HUES6 (cell line): Measurements from ENCODE around the gene P2RX3.

Experiments used
- H3K27ac ChIP-seq: 2 replicates; pipeline ENCODE4 v1.7.0; 2013; ENCODE audit warnings: low read depth, mild to moderate bottlenecking, low read length, inconsistent platforms
- H3K27me3 ChIP-seq: 2 replicates; pipeline ENCODE4 v1.6.1; 2013; ENCODE audit warnings: low read length; ENCODE audit not compliant: control insufficient read depth, insufficient read depth
- H3K36me3 ChIP-seq: 2 replicates; pipeline ENCODE4 v1.6.1; 2013; ENCODE audit warnings: low read length; ENCODE audit not compliant: control insufficient read depth, insufficient read depth
- H3K4me1 ChIP-seq: 2 replicates; pipeline ENCODE4 v1.6.1; 2013; ENCODE audit warnings: low read length; ENCODE audit not compliant: control insufficient read depth, insufficient read depth
- H3K4me3 ChIP-seq: 2 replicates; pipeline ENCODE4 v1.5.1; 2013; ENCODE audit warnings: low read depth, low read length
- H3K9ac ChIP-seq: one replicate; pipeline ENCODE4 v1.6.1; 2013; ENCODE audit warnings: mild to moderate bottlenecking, low read length
- H3K9me3 ChIP-seq: 2 replicates; pipeline ENCODE4 v1.6.1; 2013; ENCODE audit warnings: low read depth, low read length; ENCODE audit not compliant: control insufficient read depth, insufficient read depth

Gene P2RX3

DNA sequence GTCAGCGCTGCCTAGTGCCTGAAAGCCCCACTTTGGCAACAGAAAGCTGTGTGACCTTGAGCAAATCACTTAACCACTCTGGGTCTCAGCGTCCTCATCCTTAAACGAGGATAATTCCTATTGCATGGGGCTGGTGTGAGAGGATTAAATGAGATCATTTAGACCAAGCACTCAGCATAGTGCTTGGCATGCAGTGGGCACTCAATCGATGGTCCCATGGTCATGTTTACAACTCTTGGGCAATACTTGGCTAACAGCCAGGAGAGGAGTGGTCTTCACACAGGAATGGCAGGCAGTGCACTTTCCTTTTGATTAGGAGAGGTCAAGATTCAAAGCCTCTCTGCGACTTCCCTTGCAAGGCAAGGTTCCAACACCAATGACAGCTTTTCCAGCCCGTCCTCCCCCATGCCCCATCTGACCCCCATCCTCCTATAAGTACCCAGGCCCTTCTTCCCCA is 27.5 kb upstream of the P2RX3 start:
- peaks cover 79% of the 10 kb centered on the region for H3K36me3 ChIP-seq

DNA sequence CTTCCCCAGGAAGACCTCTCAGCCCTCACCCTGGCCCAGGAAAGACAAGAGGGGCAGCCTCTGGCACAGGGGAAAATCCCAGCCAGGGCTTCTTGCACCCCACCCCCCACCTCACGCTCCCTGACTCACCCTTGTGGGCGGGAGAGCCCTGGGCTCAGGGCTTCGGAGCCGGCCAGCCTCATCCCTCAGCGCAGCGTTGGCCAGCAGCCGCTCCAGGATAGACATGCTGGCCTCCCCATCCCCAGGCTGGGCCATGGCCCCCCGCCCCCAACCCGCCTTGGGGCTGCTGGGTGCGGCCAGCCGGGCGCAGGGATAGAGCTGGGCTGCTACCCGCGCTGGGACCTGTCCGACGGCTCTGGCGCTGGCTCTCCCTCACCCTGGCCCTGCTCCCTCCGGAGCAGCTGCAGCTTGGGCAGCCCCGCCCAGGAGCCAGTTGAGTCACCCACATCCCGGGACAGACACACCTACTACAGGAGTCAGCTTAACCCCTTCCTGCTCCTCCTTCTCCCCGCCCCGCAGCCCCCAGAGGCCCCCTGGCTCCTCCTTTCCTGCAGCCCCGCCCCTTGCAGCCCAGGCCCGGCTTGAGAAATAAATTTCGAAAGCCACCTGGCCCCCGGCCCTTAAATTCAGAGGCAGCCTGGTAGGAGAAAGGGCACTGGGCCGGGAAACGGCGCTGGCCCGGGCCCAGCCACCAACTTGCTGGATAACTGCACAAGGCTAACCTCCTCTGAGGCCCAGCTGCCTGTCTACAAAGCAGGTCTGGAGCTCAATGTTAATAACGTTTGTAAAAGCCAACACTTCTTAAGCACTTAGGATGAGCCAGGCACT is 26.8 kb upstream of the P2RX3 start:
- peak overlapping the region; percentile 53 for H3K4me3 ChIP-seq
- H3K9ac ChIP-seq: peak overlapping the region; percentile 64
- H3K36me3 ChIP-seq: peaks cover 85% of the 10 kb centered on the region

More for the DNA sequence above, 27.5 kb upstream of the P2RX3 start:
- 0 out of 2 replicates have a peak overlapping the region, but pooled peaks have one; percentile 43 for H3K27ac ChIP-seq
- H3K4me3 ChIP-seq: peak overlapping the region; percentile 53
- H3K4me1 ChIP-seq: peaks cover 55% of the 10 kb centered on the region
- no peaks in the 10 kb centered on the region for H3K27me3 ChIP-seq
- peak overlapping the region; percentile 64 for H3K9ac ChIP-seq
- H3K9me3 ChIP-seq: no peaks in the 10 kb centered on the region

DNA sequence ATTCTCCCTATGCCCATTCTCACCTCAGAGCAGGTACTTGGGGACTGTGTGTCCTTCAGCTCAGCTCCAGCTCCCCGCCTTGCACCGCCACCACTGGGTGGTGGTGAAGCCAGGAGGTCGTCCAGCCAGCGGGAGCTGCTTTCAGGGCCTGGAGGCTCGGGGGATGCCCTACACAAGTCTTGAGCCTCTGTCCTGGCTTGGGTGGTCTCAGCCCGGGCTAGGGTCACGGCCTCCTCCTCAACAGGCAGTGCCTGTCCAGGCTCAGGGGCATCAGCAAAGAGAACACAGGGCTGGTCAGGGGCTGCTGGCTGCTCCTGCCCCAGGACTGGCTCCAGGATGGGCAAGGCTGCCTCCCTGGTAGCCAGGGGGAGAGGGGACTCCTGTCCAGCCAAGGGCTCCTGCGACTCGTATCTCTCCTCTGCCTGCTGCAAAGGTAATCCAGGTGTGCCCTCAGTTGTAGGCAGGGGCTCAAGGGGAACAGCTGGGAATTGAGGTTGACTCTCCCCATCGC is 25.6 kb upstream of the P2RX3 start:
- no peak overlapping the region for H3K27ac ChIP-seq
- H3K9me3 ChIP-seq: no peaks in the 10 kb centered on the region
- H3K4me3 ChIP-seq: no peak overlapping the region
- H3K9ac ChIP-seq: no peak overlapping the region
- H3K4me1 ChIP-seq: peaks cover 61% of the 10 kb centered on the region
- no peaks in the 10 kb centered on the region for H3K27me3 ChIP-seq
- H3K36me3 ChIP-seq: peaks cover 90% of the 10 kb centered on the region

More for the DNA sequence above, 26.8 kb upstream of the P2RX3 start:
- H3K4me1 ChIP-seq: peaks cover 62% of the 10 kb centered on the region
- H3K9me3 ChIP-seq: no peaks in the 10 kb centered on the region
- H3K27ac ChIP-seq: 0 out of 2 replicates have a peak overlapping the region, but pooled peaks have one; percentile 43
- no peaks in the 10 kb centered on the region for H3K27me3 ChIP-seq

DNA sequence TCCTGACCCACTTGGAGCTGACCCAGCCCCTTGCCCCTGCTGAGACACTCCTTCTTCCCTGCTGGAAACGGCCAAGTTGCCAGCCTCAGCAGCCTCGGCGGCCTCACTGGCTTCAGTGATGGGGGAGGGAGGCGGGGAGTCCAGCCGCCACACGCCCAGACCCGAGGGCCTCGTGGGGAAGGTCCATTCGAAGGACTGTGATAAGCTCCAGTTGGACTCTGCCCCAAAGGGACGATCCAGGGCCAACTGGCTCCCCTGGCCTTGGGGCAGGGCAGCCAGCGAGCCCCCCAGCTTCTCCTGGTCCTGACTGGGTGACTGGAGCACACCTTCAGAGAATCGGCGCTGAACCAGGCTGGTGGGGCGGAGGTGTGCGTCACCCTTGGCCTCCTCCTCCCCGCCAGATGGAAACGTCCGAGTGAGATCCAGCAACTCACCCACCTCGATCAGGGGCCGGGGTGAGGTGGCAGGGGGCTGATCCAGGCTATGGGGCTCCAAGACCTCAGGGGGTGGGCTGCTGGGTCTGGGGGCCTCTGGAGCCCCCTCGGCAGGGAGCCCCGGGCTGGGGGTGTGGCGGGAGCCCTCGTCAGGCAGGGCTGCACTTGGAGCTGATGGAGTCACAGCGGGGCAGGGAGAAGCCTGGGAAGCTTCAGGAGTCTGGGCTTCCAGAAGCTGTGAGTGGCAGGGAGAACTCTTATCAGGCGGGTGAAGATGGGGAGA is 24.9 kb upstream of the P2RX3 start:
- H3K9ac ChIP-seq: no peak overlapping the region
- H3K4me3 ChIP-seq: no peak overlapping the region

DNA sequence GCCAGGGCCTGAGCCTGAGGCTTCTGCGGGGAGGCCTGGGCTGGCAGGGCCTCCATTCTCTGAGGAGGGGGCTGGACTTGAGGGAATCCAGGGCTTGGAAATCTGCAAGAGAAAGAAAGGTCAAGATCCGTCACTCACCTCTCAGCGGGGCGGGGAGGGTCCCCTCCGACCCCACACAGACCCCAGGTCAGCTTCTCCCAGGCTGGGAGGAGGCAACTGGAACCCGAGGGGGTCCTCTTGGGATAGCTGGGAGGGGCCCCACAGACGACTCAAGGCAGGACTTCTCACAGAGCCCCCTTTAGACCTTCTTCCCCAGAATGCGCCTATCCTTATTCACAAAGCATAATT is 24.4 kb upstream of the P2RX3 start:
- H3K27me3 ChIP-seq: no peaks in the 10 kb centered on the region
- H3K4me3 ChIP-seq: no peak overlapping the region
- no peak overlapping the region for H3K9ac ChIP-seq
- H3K4me1 ChIP-seq: peaks cover 66% of the 10 kb centered on the region
- no peaks in the 10 kb centered on the region for H3K9me3 ChIP-seq
- no peak overlapping the region for H3K27ac ChIP-seq
- peaks cover 89% of the 10 kb centered on the region for H3K36me3 ChIP-seq

More for the DNA sequence above, 24.9 kb upstream of the P2RX3 start:
- Histone ChIP-seq H3K9me3 (no peaks in the 10 kb centered on the region), H3K27me3 (no peaks in the 10 kb centered on the region), H3K36me3 (peaks cover 90% of the 10 kb centered on the region), H3K4me1 (peaks cover 62% of the 10 kb centered on the region), H3K27ac (no peak overlapping the region)

DNA sequence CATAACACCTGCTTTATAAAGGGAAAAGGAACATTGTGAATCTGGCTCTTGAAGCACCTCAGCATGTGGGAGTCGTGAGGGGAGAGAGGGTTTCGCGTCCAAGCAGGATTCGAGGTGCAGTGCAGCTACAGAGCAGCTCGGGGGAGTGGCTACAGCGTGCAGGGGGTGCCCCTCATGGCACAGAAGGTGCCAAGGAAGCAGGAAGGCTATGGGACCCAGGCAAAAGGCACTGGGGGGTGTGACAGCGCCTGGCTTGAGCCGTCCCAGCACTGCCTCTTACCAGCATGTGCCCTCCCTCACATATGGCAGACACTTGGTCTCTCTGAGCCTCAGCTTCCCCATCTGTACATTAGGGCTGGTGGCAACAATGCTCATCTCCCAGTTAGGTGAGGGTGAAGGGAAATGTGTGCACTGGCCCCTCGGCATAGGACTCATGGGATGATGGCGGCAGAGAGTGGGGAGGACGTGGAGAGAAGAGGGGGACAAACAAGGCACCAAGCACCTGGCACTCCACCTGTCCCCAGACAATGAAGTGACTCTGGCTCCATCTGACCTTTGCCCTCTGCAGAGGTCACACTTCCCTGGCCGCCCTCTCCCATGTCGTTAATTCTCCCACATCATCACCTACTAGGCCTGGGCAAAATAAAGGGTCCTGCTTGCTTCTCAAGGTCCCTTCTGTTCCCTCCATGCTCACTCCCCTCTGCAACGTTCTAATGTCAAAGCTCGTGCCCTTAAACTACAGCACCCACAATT is 23.8 kb upstream of the P2RX3 start:
- no peak overlapping the region for H3K27ac ChIP-seq

DNA sequence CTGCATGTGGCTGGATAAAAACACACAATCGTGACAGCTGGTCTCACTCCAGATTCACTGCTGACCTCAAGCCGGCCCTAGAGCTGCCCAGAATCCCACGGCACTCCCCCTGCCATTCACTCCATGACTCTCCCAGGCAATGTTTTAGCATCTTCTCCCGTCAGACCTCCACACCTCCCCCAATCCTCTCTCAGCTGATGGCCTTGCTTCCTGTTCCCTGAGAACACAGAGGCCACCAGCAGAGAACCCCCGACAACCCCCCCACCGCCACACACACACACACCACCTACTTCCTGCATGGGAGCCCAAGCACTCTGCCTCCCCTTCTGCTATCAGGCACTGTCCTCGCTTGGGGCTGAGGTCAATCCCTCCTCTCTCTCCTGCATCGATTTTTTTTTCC is 22.7 kb upstream of the P2RX3 start:
- Histone ChIP-seq H3K9ac (no peak overlapping the region), H3K4me3 (peak overlapping the region; percentile 14; the same call in 1 of the 2 replicates), H3K4me1 (peaks cover 65% of the 10 kb centered on the region), H3K9me3 (no peaks in the 10 kb centered on the region), H3K36me3 (peaks cover 84% of the 10 kb centered on the region), H3K27ac (no peak overlapping the region), H3K27me3 (no peaks in the 10 kb centered on the region)

More for the DNA sequence above, 23.8 kb upstream of the P2RX3 start:
- Histone ChIP-seq H3K27me3 (no peaks in the 10 kb centered on the region), H3K4me3 (no peak overlapping the region), H3K9me3 (no peaks in the 10 kb centered on the region), H3K4me1 (peaks cover 66% of the 10 kb centered on the region), H3K36me3 (peaks cover 87% of the 10 kb centered on the region), H3K9ac (no peak overlapping the region)

DNA sequence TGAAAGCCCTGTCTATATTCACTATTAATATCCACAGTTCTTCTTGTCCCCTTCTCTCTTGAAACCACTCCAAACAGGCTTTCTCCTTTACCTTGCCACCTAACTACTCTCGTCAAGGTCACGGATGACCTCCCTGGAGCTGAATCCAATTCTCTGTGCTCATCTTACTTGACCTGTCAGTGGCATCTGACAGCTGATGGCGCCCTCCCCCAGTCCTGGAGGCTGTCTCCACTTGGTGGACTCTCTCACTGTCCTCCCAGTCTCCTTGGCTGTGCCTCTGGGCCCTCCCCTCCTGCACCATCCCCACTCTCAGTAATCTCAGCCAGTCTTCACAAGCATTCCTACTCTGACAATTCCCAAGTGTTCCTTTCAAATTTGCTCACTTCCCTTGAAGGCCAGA is 22.1 kb upstream of the P2RX3 start:
- Histone ChIP-seq H3K27me3 (no peaks in the 10 kb centered on the region), H3K4me1 (peaks cover 60% of the 10 kb centered on the region), H3K27ac (no peak overlapping the region), H3K36me3 (peaks cover 87% of the 10 kb centered on the region), H3K4me3 (no peak overlapping the region), H3K9ac (no peak overlapping the region), H3K9me3 (no peaks in the 10 kb centered on the region)

DNA sequence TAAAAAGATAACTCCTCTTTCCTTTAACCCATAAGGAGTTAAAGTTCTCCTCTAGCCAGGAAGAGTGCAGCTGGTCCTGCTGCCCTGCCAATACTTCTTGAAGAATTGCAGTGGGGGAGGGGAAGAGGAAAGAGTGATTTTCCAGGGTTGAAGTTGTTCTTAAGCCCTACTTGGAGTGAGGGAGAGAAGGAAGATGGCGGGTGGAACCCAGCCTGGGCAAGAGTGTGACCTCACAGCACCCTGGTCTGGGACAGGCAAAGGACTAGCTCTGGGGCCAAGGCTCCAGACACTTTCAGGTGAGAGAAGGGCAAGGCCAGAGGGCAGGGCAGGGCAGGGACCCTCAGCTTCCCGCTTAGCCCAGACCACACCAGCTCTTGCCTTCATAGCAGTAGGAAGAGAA is 20.0 kb upstream of the P2RX3 start:
- no peaks in the 10 kb centered on the region for H3K9me3 ChIP-seq
- H3K27me3 ChIP-seq: no peaks in the 10 kb centered on the region
- no peak overlapping the region for H3K4me3 ChIP-seq
- H3K4me1 ChIP-seq: peaks cover 60% of the 10 kb centered on the region
- no peak overlapping the region for H3K9ac ChIP-seq
- peaks cover 80% of the 10 kb centered on the region for H3K36me3 ChIP-seq
- no peak overlapping the region for H3K27ac ChIP-seq

DNA sequence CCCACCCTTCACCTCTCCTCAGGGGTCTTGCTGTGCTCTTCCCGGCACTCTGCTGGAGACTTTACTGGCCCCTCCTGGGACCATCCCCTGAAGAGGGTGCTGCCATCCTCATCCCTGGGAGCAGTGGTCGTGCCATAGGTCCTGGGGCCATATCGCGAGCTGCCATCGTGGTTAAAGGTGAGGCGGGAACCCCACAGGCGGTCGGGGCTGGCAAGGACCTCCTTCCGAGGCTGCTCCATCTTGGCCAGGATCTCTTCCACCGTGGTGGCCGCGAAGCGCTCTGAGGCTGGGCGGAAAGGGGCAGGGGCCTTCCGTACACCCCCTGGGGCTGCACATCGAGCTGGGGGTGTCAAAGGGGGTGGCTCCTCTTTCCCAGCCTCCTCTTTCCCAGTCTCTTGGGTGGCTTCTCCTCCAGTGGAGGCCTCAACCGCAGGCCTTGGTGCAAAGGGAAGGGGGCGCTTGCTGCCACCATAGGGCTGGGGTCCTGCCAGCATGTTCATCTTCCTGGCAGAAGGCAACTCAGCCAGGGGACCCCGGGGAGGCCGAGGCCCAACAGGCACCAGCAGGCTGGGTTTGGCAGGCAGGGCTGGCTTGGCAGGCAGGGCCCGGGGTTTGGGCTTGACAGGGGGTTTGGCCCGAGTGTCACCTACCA is 18.0 kb upstream of the P2RX3 start:
- peaks cover 60% of the 10 kb centered on the region for H3K36me3 ChIP-seq
- H3K27ac ChIP-seq: no peak overlapping the region
- H3K4me1 ChIP-seq: peaks cover 45% of the 10 kb centered on the region

More for the DNA sequence above, 18.0 kb upstream of the P2RX3 start:
- Histone ChIP-seq H3K27me3 (no peaks in the 10 kb centered on the region), H3K4me3 (no peak overlapping the region), H3K9me3 (no peaks in the 10 kb centered on the region), H3K9ac (no peak overlapping the region)
